B cell (primary cell): ENCODE data around the gene PLAC8L1. TPM values are rescaled to one million over a fixed set of nuclear protein-coding genes. Genes with fewer than 3 reads are reported as not detected.

Source experiments
- ATAC-seq: fragments of 200-7000 bp; cut with Tn5 transposase; one replicate; pipeline ENCODE4 v1.10.0; 2021; ENCODE audit warnings: low read depth, mild to moderate bottlenecking, moderate number of reproducible peaks, moderate library complexity
- CTCF ChIA-PET: fragments of 350-600 bp; sonication (Branson Sonifier 250); formaldehyde crosslinking; loops from one replicate; lab custom pipeline; 2021; ENCODE audit warnings: antibody characterized with exemption, inconsistent platforms; lab: Charles Lee
- POLR2A ChIA-PET: fragments of 350-600 bp; sonication (Branson Sonifier 250); formaldehyde crosslinking; loops from one replicate; lab custom pipeline; 2021; ENCODE audit warnings: antibody characterized with exemption; lab: Charles Lee
- DNase-seq: peaks from one replicate; pipeline ENCODE4 v3.0.0; 2013
- H2AFZ ChIP-seq: 2 replicates; pipeline ENCODE4 v1.6.1; 2012; ENCODE audit warnings: mild to moderate bottlenecking, low read depth, low read length; ENCODE audit not compliant: insufficient read depth, poor library complexity, severe bottlenecking
- H3K27ac ChIP-seq, 2 donors: 1 replicate in 1 of 2; 2 replicates in 1 of 2; pipeline ENCODE4 v1.5.1; 2012 to 2013; ENCODE audit warnings: low read length in 2 of 2, mild to moderate bottlenecking in 2 of 2, moderate library complexity in 1 of 2
- H3K27me3 ChIP-seq, 4 experiments: fragments of 200-600 bp in 1 of 4; sonication (generic) in 1 of 4; replicated peaks in 1 of 4; 1 replicate in 2 of 4; 2 replicates in 2 of 4; pipeline versions ENCODE4 v1.6.1 to v1.7.0; 2013 to 2016; ENCODE audit warnings: low read length in 3 of 4, mild to moderate bottlenecking in 2 of 4, mixed read lengths in 1 of 4, moderate library complexity in 1 of 4; ENCODE audit not compliant: insufficient read depth in 4 of 4, control insufficient read depth in 3 of 4; ENCODE audit errors: control extremely low read depth in 1 of 4
- H3K36me3 ChIP-seq, 2 experiments: replicated peaks in 1 of 2; 1 replicate in 1 of 2; 2 replicates in 1 of 2; pipeline versions ENCODE4 v1.6.1 to v1.7.1; 2013; ENCODE audit warnings: low read length in 1 of 2; ENCODE audit not compliant: insufficient read depth in 2 of 2, control insufficient read depth in 1 of 2; ENCODE audit errors: control extremely low read depth in 1 of 2, extremely low read depth in 1 of 2
- H3K4me1 ChIP-seq, 2 donors: fragments of 200-600 bp in 1 of 2; sonication (generic) in 1 of 2; 1 replicate in 1 of 2; 2 replicates in 1 of 2; pipeline versions ENCODE4 v1.5.1 to v1.6.1; 2013 to 2017; ENCODE audit warnings: low read length in 2 of 2; ENCODE audit not compliant: control insufficient read depth in 2 of 2, insufficient read depth in 2 of 2
- H3K4me2 ChIP-seq: replicated peaks from 2 replicates; pipeline ENCODE3; 2012; ENCODE audit warnings: mild to moderate bottlenecking, low read depth, low read length; ENCODE audit not compliant: poor library complexity, severe bottlenecking
- H3K4me3 ChIP-seq, 5 experiments: fragments of 200-600 bp in 1 of 5; sonication (generic) in 1 of 5; 1 replicate in 3 of 5; 2 replicates in 2 of 5; pipeline versions ENCODE4 v1.5.1 to v1.7.0; 2011 to 2016; ENCODE audit warnings: low read length in 4 of 5, mild to moderate bottlenecking in 4 of 5, low read depth in 2 of 5, control low read depth in 1 of 5, moderate library complexity in 1 of 5; ENCODE audit not compliant: insufficient read depth in 1 of 5; ENCODE audit errors: control extremely low read depth in 1 of 5, extremely low read depth in 1 of 5
- H3K79me2 ChIP-seq: fragments of 200-600 bp; sonication (generic); one replicate; pipeline ENCODE4 v1.6.0; 2016; ENCODE audit warnings: low read length; ENCODE audit not compliant: control insufficient read depth, insufficient read depth
- H3K9ac ChIP-seq: fragments of 200-600 bp; sonication (generic); 2 replicates; pipeline ENCODE4 v1.6.1; 2017; ENCODE audit warnings: mild to moderate bottlenecking, low read length, moderate library complexity
- H3K9me3 ChIP-seq, 3 donors: one replicate each; pipeline versions ENCODE4 v1.6.1 to v1.7.1; 2013; ENCODE audit warnings: low read length in 2 of 3; ENCODE audit not compliant: control insufficient read depth in 2 of 3, insufficient read depth in 1 of 3; ENCODE audit errors: control extremely low read depth in 1 of 3
- H4K20me1 ChIP-seq: 2 replicates; pipeline ENCODE4 v1.6.0; 2012; ENCODE audit warnings: mild to moderate bottlenecking, low read length; ENCODE audit not compliant: insufficient read depth, control insufficient read depth, poor library complexity, severe bottlenecking
- H3K27ac Mint-ChIP-seq: one replicate; pipeline ENCODE4 v1.8.0; 2021; ENCODE audit warnings: mixed read lengths
- H3K27me3 Mint-ChIP-seq: one replicate; pipeline ENCODE4 v1.8.0; 2021; ENCODE audit warnings: mixed read lengths
- H3K4me1 Mint-ChIP-seq: one replicate; pipeline ENCODE4 v1.8.0; 2021; ENCODE audit warnings: mixed read lengths
- H3K4me3 Mint-ChIP-seq: one replicate; pipeline ENCODE4 v1.8.0; 2021; ENCODE audit warnings: mixed read lengths
- H3K9me3 Mint-ChIP-seq: one replicate; pipeline ENCODE4 v1.8.0; 2022; ENCODE audit warnings: mixed read lengths; ENCODE audit not compliant: insufficient read depth
- EZH2 ChIP-seq: IDR thresholded peaks from 2 replicates; pipeline ENCODE4 v1.6.1; 2012; ENCODE audit warnings: borderline replicate concordance, low read depth, mild to moderate bottlenecking, moderate library complexity, low read length; ENCODE audit not compliant: insufficient read depth, poor library complexity, severe bottlenecking
- WGBS: methylation state at CpG from one replicate; pipeline ENCODE4 v1.1.5; 2013; ENCODE audit warnings: missing lambda C conversion rate; ENCODE audit not compliant: insufficient coverage; 5-methylcytosine and 5-hydroxymethylcytosine counted together
- intact Hi-C: fragments of 100-400 bp; cut with micrococcal nuclease; formaldehyde crosslinking; loops from one replicate; pipeline ENCODE4 v1.10.0; 2022
- polyA plus RNA-seq: library from polyadenylated mRNA; depleted of rRNA; stranded (reverse); fragments of >200 nt; gene quantifications from 2 replicates; pipeline ENCODE4 v1.2.3, GENCODE V29; 2012
- total RNA-seq, 2 donors: library from RNA; stranded (reverse); fragments of 120-200 nt in 1 of 2; gene quantifications; 1 replicate in 1 of 2; 2 replicates in 1 of 2; pipeline versions ENCODE4 v1.2.3 to v1.2.4, GENCODE V29; 2013 to 2022
- TF ChIP-seq, protein P1 (sequence below): fragments of 200-600 bp; IDR thresholded peaks from one replicate; pipeline ENCODE4 v1.8.0; 2022; ENCODE audit warnings: antibody characterized with exemption, mild to moderate bottlenecking

The PLAC8L1 gene
- total and polyA plus RNA-seq, 2 donors (not counting 1 experiment from before 2014, with no cell fraction given), result 0.49 TPM; not detected in 1

DNA sequence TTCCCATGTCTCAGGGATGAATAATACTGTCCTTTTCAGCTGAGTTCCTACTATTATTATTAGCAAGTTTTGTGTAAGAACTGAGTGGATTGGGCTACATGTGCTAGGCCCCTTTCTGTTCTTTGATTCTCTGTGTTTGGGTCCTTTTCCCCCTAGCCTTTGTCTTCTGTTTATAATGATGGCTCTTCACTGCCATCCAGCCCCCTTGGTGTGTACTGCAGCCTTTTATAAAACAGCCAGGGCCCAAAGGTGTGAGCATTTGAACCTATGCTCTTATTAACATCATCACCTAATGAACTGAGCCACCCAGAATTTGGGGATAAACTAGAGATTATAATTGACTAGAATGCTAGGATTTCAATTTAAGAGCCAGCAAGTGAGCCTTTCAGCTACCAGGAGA lies 52.6 kb downstream of the PLAC8L1 start:
- H3K4me1 Mint-ChIP-seq, result no peaks in the 10 kb centered on the region
- ChIA-PET CTCF (no interaction called here), POLR2A (no interaction called here)
- no peaks in the 10 kb centered on the region for H3K4me1 ChIP-seq
- H3K4me2 ChIP-seq, result no peak overlapping the region
- ATAC-seq (no peak), DNase-seq (no peak)
- no peaks in the 10 kb centered on the region for H3K79me2 ChIP-seq
- H4K20me1 ChIP-seq, result no peaks in the 10 kb centered on the region
- H3K4me3 ChIP-seq, result no peak overlapping the region
- no peak overlapping the region for H3K9ac ChIP-seq
- TF ChIP-seq EZH2, result no peak
- TF ChIP-seq, protein P1, sequence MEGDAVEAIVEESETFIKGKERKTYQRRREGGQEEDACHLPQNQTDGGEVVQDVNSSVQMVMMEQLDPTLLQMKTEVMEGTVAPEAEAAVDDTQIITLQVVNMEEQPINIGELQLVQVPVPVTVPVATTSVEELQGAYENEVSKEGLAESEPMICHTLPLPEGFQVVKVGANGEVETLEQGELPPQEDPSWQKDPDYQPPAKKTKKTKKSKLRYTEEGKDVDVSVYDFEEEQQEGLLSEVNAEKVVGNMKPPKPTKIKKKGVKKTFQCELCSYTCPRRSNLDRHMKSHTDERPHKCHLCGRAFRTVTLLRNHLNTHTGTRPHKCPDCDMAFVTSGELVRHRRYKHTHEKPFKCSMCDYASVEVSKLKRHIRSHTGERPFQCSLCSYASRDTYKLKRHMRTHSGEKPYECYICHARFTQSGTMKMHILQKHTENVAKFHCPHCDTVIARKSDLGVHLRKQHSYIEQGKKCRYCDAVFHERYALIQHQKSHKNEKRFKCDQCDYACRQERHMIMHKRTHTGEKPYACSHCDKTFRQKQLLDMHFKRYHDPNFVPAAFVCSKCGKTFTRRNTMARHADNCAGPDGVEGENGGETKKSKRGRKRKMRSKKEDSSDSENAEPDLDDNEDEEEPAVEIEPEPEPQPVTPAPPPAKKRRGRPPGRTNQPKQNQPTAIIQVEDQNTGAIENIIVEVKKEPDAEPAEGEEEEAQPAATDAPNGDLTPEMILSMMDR, result no peak
- no peaks in the 10 kb centered on the region for H3K9me3 Mint-ChIP-seq
- no peak overlapping the region for H2AFZ ChIP-seq
- no peak overlapping the region for H3K4me3 Mint-ChIP-seq
- H3K9me3 ChIP-seq, result no peaks in the 10 kb centered on the region
- intact Hi-C loops, result no loop called here
- no peak overlapping the region for H3K27ac ChIP-seq
- peaks cover 0 to 6% (median 0%) of the 10 kb centered on the region in 4 experiments for H3K27me3 ChIP-seq
- H3K36me3 ChIP-seq, result no peaks in the 10 kb centered on the region
- no peak overlapping the region for H3K27ac Mint-ChIP-seq
- H3K27me3 Mint-ChIP-seq, result peaks cover 36% of the 10 kb centered on the region

DNA sequence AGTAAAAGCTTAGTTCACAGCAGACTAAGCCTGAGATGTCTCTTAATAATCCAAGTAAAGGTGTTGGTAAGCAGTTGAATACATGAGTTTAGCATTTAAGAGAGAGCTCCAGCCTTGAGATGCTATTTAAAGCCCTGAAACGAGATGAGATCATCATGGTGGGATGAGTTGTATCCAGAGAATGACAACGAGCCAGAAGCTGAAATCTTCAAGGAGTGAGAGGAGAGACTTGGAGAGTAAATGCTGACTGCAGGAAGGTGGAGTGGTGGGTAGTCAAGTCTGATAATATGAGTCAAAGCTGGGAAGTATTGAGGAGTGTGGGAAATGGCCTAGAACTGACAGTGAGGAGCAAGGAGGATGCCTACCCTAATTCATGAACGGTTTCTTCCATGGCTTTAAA lies 53.7 kb downstream of the PLAC8L1 start:
- Histone ChIP-seq H3K4me2 (no peak overlapping the region), H3K27me3 (peaks cover 0 to 6% (median 0%) of the 10 kb centered on the region in 4 experiments), H3K79me2 (no peaks in the 10 kb centered on the region), H4K20me1 (no peaks in the 10 kb centered on the region), H3K9ac (no peak overlapping the region), H3K4me3 (no peak overlapping the region), H3K9me3 (no peaks in the 10 kb centered on the region), H3K36me3 (no peaks in the 10 kb centered on the region), H3K27ac (no peak overlapping the region), H2AFZ (no peak overlapping the region), H3K4me1 (no peaks in the 10 kb centered on the region)
- CTCF ChIA-PET, result no interaction called here
- 57% methylated on average over 3 of the region's 3 CpGs for WGBS
- POLR2A ChIA-PET, result no interaction called here
- Mint-ChIP-seq H3K27ac (no peak overlapping the region), H3K4me3 (no peak overlapping the region), H3K4me1 (no peaks in the 10 kb centered on the region), H3K9me3 (no peaks in the 10 kb centered on the region), H3K27me3 (peaks cover 43% of the 10 kb centered on the region)
- DNase-seq (no peak), ATAC-seq (no peak)
- TF ChIP-seq, protein P1, result no peak
- no peak for TF ChIP-seq EZH2
- intact Hi-C loops, result no loop called here
